ENCODE data around the gene ADK.

Gene ADK

DNA sequence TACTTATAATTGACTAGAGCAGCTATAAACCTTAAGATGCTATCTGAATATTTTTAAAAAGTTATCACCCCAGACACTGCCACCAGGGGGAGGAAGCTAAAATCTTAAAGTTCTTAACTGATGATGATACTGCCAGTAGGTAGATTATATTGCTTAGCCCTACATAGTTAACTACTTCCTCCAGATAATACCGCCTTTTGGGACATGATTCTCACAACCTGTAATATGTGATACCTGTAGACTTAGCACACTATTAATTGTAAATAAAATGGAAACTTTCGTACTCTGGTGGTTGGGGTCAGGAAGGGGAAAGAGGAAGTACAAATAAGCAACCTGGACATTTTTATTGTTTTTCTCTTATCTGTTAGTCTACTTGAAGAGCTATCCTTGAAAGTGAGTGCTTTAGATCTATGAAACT lies 268.9 kb downstream of the ADK start:
- no peak overlapping the region for H3K27ac ChIP-seq (ENCODE audit: low read depth in 2 of 2, low read length in 2 of 2)
- no peaks in the 10 kb centered on the region for H3K36me3 ChIP-seq (ENCODE audit: control insufficient read depth in 2 of 2, insufficient read depth in 2 of 2, low read length in 2 of 2)
- H3K27me3 ChIP-seq (ENCODE audit: control insufficient read depth in 2 of 2, insufficient read depth in 2 of 2, low read length in 2 of 2): no peaks in the 10 kb centered on the region
- H3K4me3 ChIP-seq (ENCODE audit: low read length in 2 of 2): no peak overlapping the region
- no peaks in the 10 kb centered on the region for H3K9me3 ChIP-seq (ENCODE audit: control insufficient read depth in 2 of 2, low read length in 2 of 2)
- no peaks in the 10 kb centered on the region for H3K4me1 ChIP-seq (ENCODE audit: control insufficient read depth in 2 of 2, insufficient read depth in 2 of 2, low read length in 2 of 2)
- H3K9ac ChIP-seq (ENCODE audit: low read depth in 1 of 2, low read length in 2 of 2): no peak overlapping the region

DNA sequence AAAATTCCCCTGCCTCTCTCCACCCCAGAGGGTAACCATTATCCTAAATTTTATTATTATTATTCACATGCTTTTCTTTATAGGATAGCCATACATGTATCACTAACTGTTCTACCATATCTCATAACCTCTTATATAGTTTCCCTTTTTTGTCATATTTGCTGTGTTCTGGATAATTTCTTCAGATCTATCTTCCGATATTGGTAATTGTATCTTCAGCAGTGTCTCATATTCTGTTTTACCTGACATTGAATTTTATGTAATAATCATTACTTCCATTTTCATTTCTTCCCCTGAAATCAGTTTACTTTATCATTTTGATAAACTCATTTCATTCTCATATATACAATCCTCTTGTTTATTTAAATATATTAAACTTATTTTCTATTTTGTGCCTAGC lies 273.5 kb downstream of the ADK start:
- H3K36me3 ChIP-seq (ENCODE audit: control insufficient read depth in 2 of 2, insufficient read depth in 2 of 2, low read length in 2 of 2): no peaks in the 10 kb centered on the region
- H3K27ac ChIP-seq (ENCODE audit: low read depth in 2 of 2, low read length in 2 of 2): no peak overlapping the region
- no peak overlapping the region for H3K4me3 ChIP-seq (ENCODE audit: low read length in 2 of 2)
- no peaks in the 10 kb centered on the region for H3K27me3 ChIP-seq (ENCODE audit: control insufficient read depth in 2 of 2, insufficient read depth in 2 of 2, low read length in 2 of 2)
- no peaks in the 10 kb centered on the region for H3K9me3 ChIP-seq (ENCODE audit: control insufficient read depth in 2 of 2, low read length in 2 of 2)
- H3K4me1 ChIP-seq (ENCODE audit: control insufficient read depth in 2 of 2, insufficient read depth in 2 of 2, low read length in 2 of 2): no peaks in the 10 kb centered on the region
- H3K9ac ChIP-seq (ENCODE audit: low read depth in 1 of 2, low read length in 2 of 2): no peak overlapping the region

DNA sequence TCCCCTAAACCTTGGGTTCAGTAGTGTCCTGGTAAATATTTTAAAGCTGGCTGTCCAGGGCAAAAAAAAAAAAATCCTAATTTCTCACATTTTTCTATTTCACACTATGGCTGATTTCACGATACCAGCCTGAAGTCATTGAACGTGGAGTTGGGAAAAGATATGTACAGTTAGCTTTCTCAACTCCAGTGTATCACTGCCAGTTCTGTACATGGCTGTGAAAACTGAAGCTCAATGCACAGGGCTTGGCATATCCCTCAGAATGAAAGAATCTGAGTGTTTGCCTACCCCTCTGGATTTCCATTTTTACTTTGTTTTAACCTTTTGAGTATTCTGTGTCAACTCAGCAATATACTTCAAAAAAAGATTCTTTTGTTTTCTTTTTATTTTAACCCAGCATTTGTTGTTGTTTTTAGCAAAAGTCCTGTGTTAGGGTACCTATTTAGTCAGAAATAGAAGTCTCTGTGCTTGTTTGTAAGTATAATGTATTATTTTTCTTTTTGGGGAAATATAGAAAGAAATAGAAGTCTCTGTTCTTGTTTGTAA lies 274.5 kb downstream of the ADK start:
- Histone ChIP-seq H3K4me3 (ENCODE audit: low read length in 2 of 2) (no peak overlapping the region), H3K27me3 (ENCODE audit: control insufficient read depth in 2 of 2, insufficient read depth in 2 of 2, low read length in 2 of 2) (no peaks in the 10 kb centered on the region), H3K9me3 (ENCODE audit: control insufficient read depth in 2 of 2, low read length in 2 of 2) (no peaks in the 10 kb centered on the region), H3K9ac (ENCODE audit: low read depth in 1 of 2, low read length in 2 of 2) (no peak overlapping the region), H3K27ac (ENCODE audit: low read depth in 2 of 2, low read length in 2 of 2) (no peak overlapping the region), H3K4me1 (ENCODE audit: control insufficient read depth in 2 of 2, insufficient read depth in 2 of 2, low read length in 2 of 2) (no peaks in the 10 kb centered on the region), H3K36me3 (ENCODE audit: control insufficient read depth in 2 of 2, insufficient read depth in 2 of 2, low read length in 2 of 2) (no peaks in the 10 kb centered on the region)

DNA sequence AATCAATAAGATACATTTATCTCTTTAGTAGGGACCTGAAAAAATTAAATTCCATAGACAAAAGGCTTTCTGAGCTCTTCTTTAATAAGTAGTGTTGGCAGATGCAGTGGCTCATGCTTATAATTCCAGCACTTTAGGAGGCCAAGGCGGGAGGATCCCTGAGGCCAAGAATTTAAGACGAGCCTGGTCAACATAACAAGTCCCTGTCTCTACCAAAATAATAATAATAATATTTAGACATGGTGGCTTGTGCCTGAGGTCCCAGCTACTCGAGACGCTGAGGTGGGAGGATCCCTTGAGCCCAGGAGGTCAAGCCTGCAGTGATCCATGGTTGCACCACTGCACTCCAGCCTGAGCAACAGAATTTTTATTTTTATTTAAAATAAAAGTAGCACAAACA lies 280.8 kb downstream of the ADK start:
- no peaks in the 10 kb centered on the region for H3K4me1 ChIP-seq (ENCODE audit: control insufficient read depth in 2 of 2, insufficient read depth in 2 of 2, low read length in 2 of 2)
- H3K9me3 ChIP-seq (ENCODE audit: control insufficient read depth in 2 of 2, low read length in 2 of 2): no peaks in the 10 kb centered on the region
- H3K36me3 ChIP-seq (ENCODE audit: control insufficient read depth in 2 of 2, insufficient read depth in 2 of 2, low read length in 2 of 2): no peaks in the 10 kb centered on the region
- H3K9ac ChIP-seq (ENCODE audit: low read depth in 1 of 2, low read length in 2 of 2): no peak overlapping the region
- no peak overlapping the region for H3K27ac ChIP-seq (ENCODE audit: low read depth in 2 of 2, low read length in 2 of 2)
- no peak overlapping the region for H3K4me3 ChIP-seq (ENCODE audit: low read length in 2 of 2)
- no peaks in the 10 kb centered on the region for H3K27me3 ChIP-seq (ENCODE audit: control insufficient read depth in 2 of 2, insufficient read depth in 2 of 2, low read length in 2 of 2)

DNA sequence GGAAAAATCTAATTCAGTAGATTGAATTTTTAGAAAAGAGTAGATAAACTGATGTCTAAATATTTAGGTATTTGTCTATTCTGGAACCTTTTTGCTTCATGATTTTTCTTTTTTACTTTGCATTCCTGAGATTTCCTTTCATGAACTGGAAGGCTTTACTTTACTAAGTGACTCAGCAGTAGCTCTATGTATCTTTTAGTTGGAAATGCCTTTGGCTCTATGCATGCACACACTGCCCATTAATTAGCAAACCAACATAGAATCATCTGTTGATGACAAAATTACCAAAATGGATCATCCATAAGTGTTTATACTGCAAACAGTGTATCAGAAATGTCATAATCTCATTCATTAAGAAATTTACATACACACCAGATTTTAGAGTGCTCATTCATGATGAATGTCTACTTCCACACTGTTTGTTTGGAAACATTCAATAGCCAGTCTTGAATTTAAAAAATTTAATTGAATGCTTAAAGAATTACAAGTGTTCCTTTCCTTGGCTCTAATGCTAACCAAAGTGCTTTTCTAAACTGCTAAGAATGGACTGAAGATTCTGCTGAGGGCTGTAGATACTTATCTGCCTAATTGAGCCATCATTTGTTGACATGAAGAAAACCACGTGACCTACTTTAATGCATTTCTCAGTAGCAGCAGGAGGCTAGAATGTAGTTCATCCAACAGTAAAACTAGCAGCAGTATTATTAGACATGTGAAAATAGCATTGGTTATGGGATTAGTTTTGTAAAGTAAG lies 282.0 kb downstream of the ADK start:
- no peaks in the 10 kb centered on the region for H3K4me1 ChIP-seq (ENCODE audit: control insufficient read depth in 2 of 2, insufficient read depth in 2 of 2, low read length in 2 of 2)
- no peak overlapping the region for H3K4me3 ChIP-seq (ENCODE audit: low read length in 2 of 2)
- H3K27me3 ChIP-seq (ENCODE audit: control insufficient read depth in 2 of 2, insufficient read depth in 2 of 2, low read length in 2 of 2): no peaks in the 10 kb centered on the region
- H3K36me3 ChIP-seq (ENCODE audit: control insufficient read depth in 2 of 2, insufficient read depth in 2 of 2, low read length in 2 of 2): no peaks in the 10 kb centered on the region
- no peaks in the 10 kb centered on the region for H3K9me3 ChIP-seq (ENCODE audit: control insufficient read depth in 2 of 2, low read length in 2 of 2)
- no peak overlapping the region for H3K9ac ChIP-seq (ENCODE audit: low read depth in 1 of 2, low read length in 2 of 2)
- no peak overlapping the region for H3K27ac ChIP-seq (ENCODE audit: low read depth in 2 of 2, low read length in 2 of 2)

DNA sequence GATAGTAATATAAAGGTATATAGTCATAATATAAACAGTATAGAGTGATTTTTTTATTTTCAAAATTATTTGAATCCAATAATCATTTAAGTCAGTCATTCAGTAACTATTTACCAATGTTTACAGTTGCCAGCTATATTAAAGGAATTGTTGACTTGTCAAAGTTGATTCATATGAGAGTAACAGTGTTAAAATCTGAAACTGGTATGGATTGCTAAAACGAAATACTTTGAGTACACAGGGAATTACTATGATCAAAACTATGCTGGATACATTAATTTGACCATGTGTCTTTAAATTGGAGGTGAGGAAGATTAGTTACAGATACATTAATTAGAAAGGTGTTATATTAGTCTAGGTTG lies 282.6 kb downstream of the ADK start:
- Histone ChIP-seq H3K36me3 (ENCODE audit: control insufficient read depth in 2 of 2, insufficient read depth in 2 of 2, low read length in 2 of 2) (no peaks in the 10 kb centered on the region), H3K4me3 (ENCODE audit: low read length in 2 of 2) (no peak overlapping the region), H3K27ac (ENCODE audit: low read depth in 2 of 2, low read length in 2 of 2) (no peak overlapping the region), H3K9me3 (ENCODE audit: control insufficient read depth in 2 of 2, low read length in 2 of 2) (no peaks in the 10 kb centered on the region), H3K4me1 (ENCODE audit: control insufficient read depth in 2 of 2, insufficient read depth in 2 of 2, low read length in 2 of 2) (no peaks in the 10 kb centered on the region), H3K27me3 (ENCODE audit: control insufficient read depth in 2 of 2, insufficient read depth in 2 of 2, low read length in 2 of 2) (no peaks in the 10 kb centered on the region), H3K9ac (ENCODE audit: low read depth in 1 of 2, low read length in 2 of 2) (no peak overlapping the region)

DNA sequence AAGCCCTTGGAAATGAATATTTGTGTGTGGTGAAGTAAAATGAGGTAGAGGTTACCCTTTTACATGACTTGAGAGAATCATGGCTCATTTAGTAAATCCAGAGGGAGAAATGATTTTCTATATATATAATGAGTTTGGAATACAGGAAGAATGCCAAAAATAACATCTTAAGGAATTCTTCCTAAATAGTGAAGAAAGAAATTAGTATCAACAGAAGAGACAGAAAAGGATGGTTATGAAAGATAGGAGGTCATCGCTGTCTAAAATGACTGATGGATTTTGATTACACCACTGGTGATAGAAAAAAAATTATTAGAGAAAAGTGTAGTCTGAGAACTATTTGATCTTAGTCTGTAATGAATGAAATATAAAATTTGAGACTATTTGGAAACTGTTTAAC lies 283.0 kb downstream of the ADK start:
- Histone ChIP-seq H3K4me1 (ENCODE audit: control insufficient read depth in 2 of 2, insufficient read depth in 2 of 2, low read length in 2 of 2) (no peaks in the 10 kb centered on the region), H3K27me3 (ENCODE audit: control insufficient read depth in 2 of 2, insufficient read depth in 2 of 2, low read length in 2 of 2) (no peaks in the 10 kb centered on the region), H3K4me3 (ENCODE audit: low read length in 2 of 2) (no peak overlapping the region), H3K36me3 (ENCODE audit: control insufficient read depth in 2 of 2, insufficient read depth in 2 of 2, low read length in 2 of 2) (no peaks in the 10 kb centered on the region), H3K27ac (ENCODE audit: low read depth in 2 of 2, low read length in 2 of 2) (no peak overlapping the region), H3K9me3 (ENCODE audit: control insufficient read depth in 2 of 2, low read length in 2 of 2) (no peaks in the 10 kb centered on the region), H3K9ac (ENCODE audit: low read depth in 1 of 2, low read length in 2 of 2) (no peak overlapping the region)

DNA sequence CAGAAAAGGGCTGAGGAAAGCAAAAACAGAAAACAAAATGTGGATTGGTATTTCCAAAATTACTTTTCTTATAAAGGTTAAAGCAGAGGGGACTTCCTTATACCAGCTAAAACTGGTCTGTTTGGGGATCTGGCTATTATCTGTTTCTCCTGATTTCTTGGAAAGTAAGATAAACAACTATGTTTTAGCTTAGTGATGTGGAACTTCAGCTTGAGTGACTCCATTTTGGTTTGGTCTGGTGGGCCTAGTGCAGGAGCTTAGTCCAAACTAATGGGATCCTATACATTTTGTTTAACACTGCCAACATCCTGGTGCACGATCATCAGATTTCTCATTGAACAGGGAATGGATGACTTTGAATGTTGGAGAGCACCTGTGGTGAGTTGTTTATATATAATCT lies 283.5 kb downstream of the ADK start:
- Histone ChIP-seq H3K27ac (ENCODE audit: low read depth in 2 of 2, low read length in 2 of 2) (no peak overlapping the region), H3K9me3 (ENCODE audit: control insufficient read depth in 2 of 2, low read length in 2 of 2) (no peaks in the 10 kb centered on the region), H3K4me3 (ENCODE audit: low read length in 2 of 2) (no peak overlapping the region), H3K4me1 (ENCODE audit: control insufficient read depth in 2 of 2, insufficient read depth in 2 of 2, low read length in 2 of 2) (no peaks in the 10 kb centered on the region), H3K9ac (ENCODE audit: low read depth in 1 of 2, low read length in 2 of 2) (no peak overlapping the region), H3K36me3 (ENCODE audit: control insufficient read depth in 2 of 2, insufficient read depth in 2 of 2, low read length in 2 of 2) (no peaks in the 10 kb centered on the region), H3K27me3 (ENCODE audit: control insufficient read depth in 2 of 2, insufficient read depth in 2 of 2, low read length in 2 of 2) (no peaks in the 10 kb centered on the region)

DNA sequence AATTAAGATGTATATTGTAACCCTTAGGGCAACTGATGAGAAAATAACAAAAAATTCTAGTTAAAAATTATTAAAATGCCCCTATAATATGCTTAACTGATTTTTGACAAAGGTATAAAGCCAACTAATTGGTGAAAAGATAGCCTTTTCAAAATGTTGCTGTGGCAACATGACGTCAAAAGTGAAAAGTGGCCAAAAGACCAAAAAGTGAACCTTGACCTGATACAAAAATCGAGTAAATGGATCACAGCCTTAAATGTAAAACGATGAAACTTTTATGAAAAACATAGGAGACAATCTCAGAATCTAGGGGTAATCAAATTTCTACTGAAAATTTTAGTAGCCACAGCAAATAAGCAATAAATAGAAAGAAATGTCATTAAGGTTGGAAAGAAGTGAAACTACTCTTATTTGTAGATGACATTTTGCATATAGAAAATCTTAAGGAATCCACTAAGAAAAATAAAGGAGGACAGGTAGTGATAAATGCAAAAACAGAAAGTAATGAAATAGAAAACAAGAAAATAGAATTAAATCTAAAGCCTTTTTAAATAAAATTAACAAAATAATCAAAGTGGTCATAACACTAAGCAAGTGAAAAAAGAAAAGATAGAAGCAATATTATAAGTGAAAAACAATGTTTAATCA lies 285.6 kb downstream of the ADK start:
- H3K27ac ChIP-seq (ENCODE audit: low read depth in 2 of 2, low read length in 2 of 2): no peak overlapping the region
- no peaks in the 10 kb centered on the region for H3K36me3 ChIP-seq (ENCODE audit: control insufficient read depth in 2 of 2, insufficient read depth in 2 of 2, low read length in 2 of 2)
- no peaks in the 10 kb centered on the region for H3K9me3 ChIP-seq (ENCODE audit: control insufficient read depth in 2 of 2, low read length in 2 of 2)
- H3K4me3 ChIP-seq (ENCODE audit: low read length in 2 of 2): no peak overlapping the region
- no peak overlapping the region for H3K9ac ChIP-seq (ENCODE audit: low read depth in 1 of 2, low read length in 2 of 2)
- H3K27me3 ChIP-seq (ENCODE audit: control insufficient read depth in 2 of 2, insufficient read depth in 2 of 2, low read length in 2 of 2): no peaks in the 10 kb centered on the region
- no peaks in the 10 kb centered on the region for H3K4me1 ChIP-seq (ENCODE audit: control insufficient read depth in 2 of 2, insufficient read depth in 2 of 2, low read length in 2 of 2)

DNA sequence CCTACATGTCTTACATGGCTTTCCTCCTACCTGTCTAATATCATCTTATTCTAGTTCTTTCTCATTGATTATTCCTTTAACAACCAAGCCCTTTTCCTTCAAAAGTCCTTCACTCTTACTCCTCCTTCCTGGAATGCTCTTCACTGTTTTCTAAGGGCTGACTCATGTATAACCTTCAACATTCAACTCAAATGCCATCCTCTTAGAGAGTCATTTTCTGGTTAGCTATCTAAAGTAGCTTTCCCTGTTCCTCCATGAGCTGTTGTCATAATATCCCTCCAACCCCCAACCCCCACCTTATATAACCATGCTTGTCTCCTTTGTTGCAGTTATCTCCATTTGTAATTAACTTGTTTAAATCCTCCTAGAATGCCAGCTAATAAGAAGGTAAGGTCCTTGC lies 286.8 kb downstream of the ADK start:
- Histone ChIP-seq H3K36me3 (ENCODE audit: control insufficient read depth in 2 of 2, insufficient read depth in 2 of 2, low read length in 2 of 2) (no peaks in the 10 kb centered on the region), H3K27me3 (ENCODE audit: control insufficient read depth in 2 of 2, insufficient read depth in 2 of 2, low read length in 2 of 2) (no peaks in the 10 kb centered on the region), H3K9me3 (ENCODE audit: control insufficient read depth in 2 of 2, low read length in 2 of 2) (no peaks in the 10 kb centered on the region), H3K9ac (ENCODE audit: low read depth in 1 of 2, low read length in 2 of 2) (no peak overlapping the region), H3K4me1 (ENCODE audit: control insufficient read depth in 2 of 2, insufficient read depth in 2 of 2, low read length in 2 of 2) (no peaks in the 10 kb centered on the region), H3K4me3 (ENCODE audit: low read length in 2 of 2) (no peak overlapping the region), H3K27ac (ENCODE audit: low read depth in 2 of 2, low read length in 2 of 2) (no peak overlapping the region)

Measured in mucosa of rectum (tissue), 2 donors.